DMS153 (cell line): Measurements from ENCODE around the gene NME7.
"Not testable (repeated sequence)": the region's sequence is repeated elsewhere in the genome, so short reads cannot be mapped to it uniquely, and the experiment has no call there.

ENCODE experiments used
- DNase-seq: peaks from one replicate; lab custom pipeline; 2025; lab: John Stamatoyannopoulos, UW

NME7 gene

GRCh38 chr1:169217636-169218035 is 150.0 kb downstream of the NME7 start:
- DNase-seq = no peak

- no peak for DNase-seq
Measured at GRCh38 chr1:169214598-169214997, 153.0 kb downstream of the NME7 start.

- no peak for DNase-seq
Measured at GRCh38 chr1:169212088-169212487, 155.5 kb downstream of the NME7 start.

- DNase-seq = no peak
Measured at GRCh38 chr1:169207797-169208520, 159.6 kb downstream of the NME7 start.

- DNase-seq = no peak
Measured at GRCh38 chr1:169204157-169204556, 163.4 kb downstream of the NME7 start.

GRCh38 chr1:169202791-169203665 is 164.6 kb downstream of the NME7 start:
- no peak for DNase-seq

- no peak for DNase-seq
Measured at GRCh38 chr1:169201084-169201619, 166.4 kb downstream of the NME7 start.

- DNase-seq = no peak
Measured at GRCh38 chr1:169200319-169200718, 167.3 kb downstream of the NME7 start.

GRCh38 chr1:169196581-169196980 is 171.0 kb downstream of the NME7 start:
- no peak for DNase-seq

- DNase-seq = no peak
Measured at GRCh38 chr1:169196161-169196560, 171.4 kb downstream of the NME7 start.

GRCh38 chr1:169193191-169193850 is 174.3 kb downstream of the NME7 start:
- DNase-seq = no peak

- no peak for DNase-seq
Measured at GRCh38 chr1:169186106-169186505, 181.5 kb downstream of the NME7 start.

- DNase-seq = no peak
Measured at GRCh38 chr1:169184812-169185211, 182.8 kb downstream of the NME7 start.

- no peak for DNase-seq
Measured at GRCh38 chr1:169180174-169180573, 187.4 kb downstream of the NME7 start.

GRCh38 chr1:169179431-169179830 is 188.2 kb downstream of the NME7 start:
- DNase-seq = not testable (repeated sequence)

GRCh38 chr1:169175461-169175860 is 192.1 kb downstream of the NME7 start:
- DNase-seq = no peak

- DNase-seq = no peak
Measured at GRCh38 chr1:169163059-169163458, 204.5 kb downstream of the NME7 start.

- DNase-seq = no peak
Measured at GRCh38 chr1:169161496-169162194, 206.0 kb downstream of the NME7 start.

GRCh38 chr1:169160845-169161495 is 206.6 kb downstream of the NME7 start:
- DNase-seq = no peak

GRCh38 chr1:169156580-169156979 is 211.0 kb downstream of the NME7 start:
- DNase-seq = no peak

- no peak for DNase-seq
Measured at GRCh38 chr1:169155675-169156074, 211.9 kb downstream of the NME7 start.
